ENCODE measurements around the gene ZG16B.

DNA sequence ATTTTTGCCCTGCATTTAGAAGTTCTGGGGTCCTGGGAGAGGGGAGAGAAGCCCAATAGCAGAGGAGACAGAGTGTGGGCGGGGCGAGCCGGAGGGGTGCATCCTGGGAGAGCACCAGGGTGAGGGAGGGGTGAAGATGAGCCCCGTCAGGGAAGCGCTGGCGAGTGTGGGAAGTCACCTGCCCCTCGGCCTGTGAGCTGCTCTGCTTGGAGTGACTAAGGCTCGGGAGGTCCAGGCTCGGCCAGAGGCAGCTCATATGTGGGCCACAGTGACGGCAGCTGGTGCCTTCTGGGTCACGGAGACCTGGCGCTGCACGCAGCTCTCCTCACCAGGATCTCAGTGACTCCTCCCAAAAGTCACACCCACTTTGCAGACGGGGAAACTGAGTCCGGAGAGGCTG is 1.1 kb downstream of the ZG16B start:
- TF ChIP-seq, protein P1, sequence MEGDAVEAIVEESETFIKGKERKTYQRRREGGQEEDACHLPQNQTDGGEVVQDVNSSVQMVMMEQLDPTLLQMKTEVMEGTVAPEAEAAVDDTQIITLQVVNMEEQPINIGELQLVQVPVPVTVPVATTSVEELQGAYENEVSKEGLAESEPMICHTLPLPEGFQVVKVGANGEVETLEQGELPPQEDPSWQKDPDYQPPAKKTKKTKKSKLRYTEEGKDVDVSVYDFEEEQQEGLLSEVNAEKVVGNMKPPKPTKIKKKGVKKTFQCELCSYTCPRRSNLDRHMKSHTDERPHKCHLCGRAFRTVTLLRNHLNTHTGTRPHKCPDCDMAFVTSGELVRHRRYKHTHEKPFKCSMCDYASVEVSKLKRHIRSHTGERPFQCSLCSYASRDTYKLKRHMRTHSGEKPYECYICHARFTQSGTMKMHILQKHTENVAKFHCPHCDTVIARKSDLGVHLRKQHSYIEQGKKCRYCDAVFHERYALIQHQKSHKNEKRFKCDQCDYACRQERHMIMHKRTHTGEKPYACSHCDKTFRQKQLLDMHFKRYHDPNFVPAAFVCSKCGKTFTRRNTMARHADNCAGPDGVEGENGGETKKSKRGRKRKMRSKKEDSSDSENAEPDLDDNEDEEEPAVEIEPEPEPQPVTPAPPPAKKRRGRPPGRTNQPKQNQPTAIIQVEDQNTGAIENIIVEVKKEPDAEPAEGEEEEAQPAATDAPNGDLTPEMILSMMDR (IDR thresholded peaks at IDR 0.05; ENCODE audit: low read depth, low read length) = no peak
- TF ChIP-seq, protein P2, sequence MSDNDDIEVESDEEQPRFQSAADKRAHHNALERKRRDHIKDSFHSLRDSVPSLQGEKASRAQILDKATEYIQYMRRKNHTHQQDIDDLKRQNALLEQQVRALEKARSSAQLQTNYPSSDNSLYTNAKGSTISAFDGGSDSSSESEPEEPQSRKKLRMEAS (IDR thresholded peaks at IDR 0.05; ENCODE audit: low read depth, low read length) = no peak
